Hepatocyte (in vitro differentiated cells): ENCODE results near the gene GPD2.

Experiments used
- CTCF ChIP-seq: fragments of 200-600 bp; sonication (generic); IDR thresholded peaks from 2 replicates; pipeline ENCODE4 v1.5.1; 2016; ENCODE audit warnings: antibody characterized with exemption, mild to moderate bottlenecking; ENCODE audit not compliant: poor library complexity
- EZH2 ChIP-seq: fragments of 200-600 bp; sonication (generic); IDR thresholded peaks from 2 replicates; pipeline ENCODE4 v1.6.1; 2016; ENCODE audit warnings: antibody characterized with exemption, mild to moderate bottlenecking, borderline replicate concordance

- TF ChIP-seq CTCF: no peak
- no peak for TF ChIP-seq EZH2
Measured at GRCh38 chr2:156465573-156465972, 29.4 kb downstream of the GPD2 start.
